AG09309 (cell line): ENCODE measurements around the gene ATP2A3.

Experiments
- DNase-seq: peaks from one replicate; pipeline ENCODE4 v3.0.0-alpha.2; 2010; ENCODE audit warnings: low read depth
- H3K4me3 ChIP-seq: 2 replicates; pipeline ENCODE4 v1.5.1; 2011; ENCODE audit warnings: mild to moderate bottlenecking, low read depth, low read length, moderate library complexity; ENCODE audit not compliant: control insufficient read depth
- CTCF ChIP-seq: IDR thresholded peaks from 2 replicates; pipeline ENCODE4 v1.5.1; 2011; ENCODE audit warnings: mild to moderate bottlenecking, low read depth, low read length, inconsistent platforms; ENCODE audit not compliant: insufficient read depth, control insufficient read depth; ENCODE audit errors: missing control alignments

Gene ATP2A3

GRCh38 chr17:3928406-3928805 is 35.8 kb downstream of the ATP2A3 start:
- no peak for TF ChIP-seq CTCF
- DNase-seq: no peak
- no peak overlapping the region for H3K4me3 ChIP-seq

GRCh38 chr17:3927628-3928340 is 36.5 kb downstream of the ATP2A3 start:
- H3K4me3 ChIP-seq: no peak overlapping the region
- no peak for TF ChIP-seq CTCF
- no peak for DNase-seq

- no peak for TF ChIP-seq CTCF
- H3K4me3 ChIP-seq: no peak overlapping the region
- no peak for DNase-seq
These were observed 37.2 kb downstream of the ATP2A3 start for GRCh38 chr17:3926860-3927627.

GRCh38 chr17:3925684-3926485 is 38.4 kb downstream of the ATP2A3 start:
- no peak for DNase-seq
- TF ChIP-seq CTCF: no peak
- H3K4me3 ChIP-seq: no peak overlapping the region

GRCh38 chr17:3924512-3925350 is 39.5 kb downstream of the ATP2A3 start:
- DNase-seq: no peak
- H3K4me3 ChIP-seq: no peak overlapping the region
- no peak for TF ChIP-seq CTCF
